ENCODE results near the gene BORCS8.
A peak's percentile ranks its signal among the peaks of the same experiment; 100 is the strongest.
"Not testable (repeated sequence)": the region's sequence is repeated elsewhere in the genome, so short reads cannot be mapped to it uniquely, and the experiment has no call there.

Gene BORCS8

DNA sequence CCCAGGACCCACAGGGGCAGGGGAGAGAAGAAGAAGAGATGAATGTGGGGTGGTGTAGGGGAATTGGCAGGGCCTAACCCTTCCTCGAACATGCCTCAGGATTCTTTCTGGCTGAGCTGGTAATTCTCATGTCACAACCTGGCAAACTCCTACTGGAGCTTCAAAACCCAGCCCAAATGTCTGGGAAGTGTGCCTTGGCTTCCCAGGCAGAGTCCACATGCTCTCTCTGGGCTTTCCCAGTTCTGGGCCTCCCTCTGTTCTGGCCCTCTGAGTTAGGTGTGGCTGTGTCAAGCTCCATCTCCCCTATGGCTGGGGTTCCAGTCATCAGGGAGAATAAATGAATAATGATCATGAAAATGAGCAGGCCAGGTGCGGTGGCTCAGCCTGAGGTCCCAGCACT is 42.5 kb downstream of the BORCS8 start:
- DNase-seq (ENCODE audit: low read depth, low spot score) = no peak

- not testable (repeated sequence) for DNase-seq (ENCODE audit: low read depth, low spot score)
Measured at GRCh38 chr19:19148504-19148903, 43.4 kb downstream of the BORCS8 start.

DNA sequence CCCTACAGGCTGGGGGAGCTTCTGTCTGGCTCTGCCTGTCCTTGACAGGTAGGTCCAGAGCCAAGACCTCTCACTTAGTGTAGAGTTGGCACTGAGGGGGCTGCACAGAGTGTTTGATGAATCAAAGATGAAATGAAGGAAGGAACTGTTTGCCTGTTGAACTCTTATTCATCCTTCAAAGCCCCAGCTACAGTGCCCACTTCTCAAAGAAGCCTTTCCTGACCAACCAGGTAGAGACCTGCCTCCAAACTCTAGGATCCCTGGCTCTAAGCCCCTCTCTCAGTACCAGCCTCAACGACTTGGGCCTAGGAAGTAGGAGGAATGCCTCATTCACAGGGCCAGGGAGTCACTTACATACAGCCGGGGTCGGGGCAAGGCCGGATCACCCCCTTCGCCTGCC is 44.6 kb downstream of the BORCS8 start:
- DNase-seq (ENCODE audit: low read depth, low spot score) = no peak

DNA sequence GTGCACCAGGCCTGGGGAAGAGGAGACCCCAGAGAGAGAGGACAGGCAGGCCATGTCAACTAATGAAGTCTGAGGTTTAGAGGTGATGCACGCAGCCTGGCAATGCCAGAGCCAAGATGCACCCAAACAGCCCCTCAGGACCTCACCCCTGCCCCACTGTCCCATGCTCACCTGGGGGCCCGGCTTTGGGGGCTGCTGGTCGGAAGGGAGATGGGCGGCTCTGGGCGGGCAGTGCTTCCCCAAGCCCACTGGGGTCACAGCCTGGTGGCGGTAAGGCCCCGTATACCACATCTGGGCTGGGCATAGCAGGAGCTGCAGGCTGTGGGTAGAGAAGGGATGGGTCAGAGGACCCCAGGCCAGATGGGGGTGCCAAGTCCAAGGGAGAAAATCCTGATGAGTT is 45.1 kb downstream of the BORCS8 start:
- no peak for DNase-seq (ENCODE audit: low read depth, low spot score)

DNA sequence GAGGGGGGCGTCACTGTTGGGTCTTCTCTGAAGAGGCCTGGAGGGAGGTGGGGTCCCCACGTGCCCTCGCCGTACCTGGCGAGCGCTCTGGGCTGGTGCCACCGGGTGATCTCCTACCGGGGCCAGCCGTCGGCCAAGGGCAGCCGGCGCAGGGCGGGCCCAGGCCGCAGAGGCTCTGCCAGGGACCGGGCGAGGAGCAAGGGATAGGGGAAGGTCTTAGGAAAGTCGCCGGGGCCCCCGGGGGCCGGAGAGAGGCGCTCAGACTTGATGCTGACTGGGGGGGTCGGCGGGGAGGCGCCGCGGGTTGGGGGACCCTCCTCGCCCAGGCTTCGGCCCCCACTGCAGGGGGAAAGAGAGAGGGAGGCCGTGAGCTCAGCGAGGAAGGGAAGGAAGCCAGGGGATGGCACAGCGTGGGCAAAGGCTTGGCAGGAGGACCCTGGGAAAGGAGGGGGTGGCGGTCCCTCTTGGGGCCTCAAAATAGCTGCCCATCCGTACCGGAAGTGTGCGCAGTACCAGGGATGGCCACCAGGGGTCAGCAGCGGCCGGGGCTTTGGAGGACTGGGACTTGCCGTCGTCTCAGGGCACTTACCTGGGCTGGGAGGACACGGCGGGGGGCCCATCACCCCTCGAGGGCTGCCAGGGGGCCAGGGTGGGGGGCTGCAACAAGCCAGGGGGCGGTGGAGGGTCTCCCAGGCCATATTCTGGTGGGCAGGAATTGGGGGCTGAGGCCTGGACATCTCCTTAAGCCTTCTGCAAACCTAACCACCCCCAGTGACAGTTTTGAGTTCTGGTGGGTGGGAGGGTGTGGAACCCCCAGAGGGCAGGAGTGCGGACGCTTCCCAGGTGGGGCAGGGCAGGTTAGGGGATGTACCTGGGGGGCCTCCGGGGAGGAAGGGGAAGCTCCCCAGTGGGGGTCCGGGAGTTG is 46.0 kb downstream of the BORCS8 start:
- peak; percentile 90 for DNase-seq (ENCODE audit: low read depth, low spot score)

DNA sequence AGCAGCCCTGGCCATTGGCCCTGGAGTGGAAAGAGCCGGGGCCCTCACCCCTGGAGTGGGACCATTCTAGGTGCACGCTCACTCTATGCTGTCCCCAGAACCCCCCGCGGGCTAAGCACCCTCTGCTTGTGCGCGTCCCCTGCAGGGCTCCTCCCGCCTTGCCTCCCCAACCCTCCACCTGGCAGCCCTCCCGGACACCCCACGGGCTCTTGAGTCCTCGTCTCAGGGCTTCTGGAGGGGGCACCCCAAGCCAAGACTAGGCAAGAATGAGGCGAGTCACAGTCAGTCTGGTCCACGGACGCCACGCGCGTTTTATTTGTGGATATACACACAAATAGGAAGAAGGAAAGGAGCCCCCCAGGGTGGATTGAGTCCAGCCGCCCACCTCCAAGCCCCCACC is 46.7 kb downstream of the BORCS8 start:
- DNase-seq (ENCODE audit: low read depth, low spot score) = no peak

DNA sequence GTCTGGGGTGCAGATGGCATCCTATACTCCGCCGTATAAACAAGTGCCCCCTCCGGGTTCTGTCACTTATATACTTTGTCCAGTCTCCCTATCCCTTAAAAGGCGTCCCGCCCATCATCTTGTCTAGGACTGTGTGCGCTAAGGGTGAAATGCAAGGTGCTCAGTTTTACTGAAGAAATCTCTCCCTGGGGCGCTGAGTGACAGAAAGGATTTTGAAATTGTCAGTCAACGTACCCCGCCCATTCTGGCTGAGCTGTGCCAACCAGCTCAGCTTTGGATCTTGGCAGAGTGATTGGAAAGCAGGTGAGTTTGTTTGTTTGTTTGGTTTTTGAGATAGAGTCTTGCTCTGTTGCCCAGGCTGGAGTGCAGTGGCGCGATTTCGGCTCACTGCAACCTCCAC is 49.6 kb downstream of the BORCS8 start:
- no peak for DNase-seq (ENCODE audit: low read depth, low spot score)

DNA sequence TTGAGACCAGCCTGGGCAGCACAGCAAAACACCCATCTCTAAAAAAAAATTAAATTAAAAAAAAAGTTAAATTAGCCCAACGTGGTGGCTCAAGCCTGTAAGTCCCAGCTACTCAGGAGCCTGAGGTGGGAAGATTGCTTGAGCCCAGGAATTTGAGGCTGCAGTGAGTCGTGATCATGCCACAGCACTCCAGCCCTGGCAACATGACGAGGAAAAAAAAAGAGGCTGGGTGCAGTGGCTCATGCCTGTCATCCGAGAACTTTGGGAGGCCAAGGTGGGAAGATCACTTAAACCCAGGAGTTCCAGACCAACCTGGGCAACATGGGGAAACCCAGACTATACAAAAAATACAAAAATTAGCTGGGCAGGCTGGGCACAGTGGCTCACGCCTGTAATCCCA is 51.5 kb downstream of the BORCS8 start:
- no peak for DNase-seq (ENCODE audit: low read depth, low spot score)

- DNase-seq (ENCODE audit: low read depth, low spot score) = no peak
Measured at GRCh38 chr19:19139876-19140229, 52.1 kb downstream of the BORCS8 start.

GRCh38 chr19:19138109-19138981 is 53.6 kb downstream of the BORCS8 start, which contains the start of gene TMEM161A:
Gene TMEM161A (minus strand): TSS chr19:19138478. CDS start chr19:19138428, 50 bp downstream.
- DNase-seq (ENCODE audit: low read depth, low spot score) = peak; percentile 98

DNA sequence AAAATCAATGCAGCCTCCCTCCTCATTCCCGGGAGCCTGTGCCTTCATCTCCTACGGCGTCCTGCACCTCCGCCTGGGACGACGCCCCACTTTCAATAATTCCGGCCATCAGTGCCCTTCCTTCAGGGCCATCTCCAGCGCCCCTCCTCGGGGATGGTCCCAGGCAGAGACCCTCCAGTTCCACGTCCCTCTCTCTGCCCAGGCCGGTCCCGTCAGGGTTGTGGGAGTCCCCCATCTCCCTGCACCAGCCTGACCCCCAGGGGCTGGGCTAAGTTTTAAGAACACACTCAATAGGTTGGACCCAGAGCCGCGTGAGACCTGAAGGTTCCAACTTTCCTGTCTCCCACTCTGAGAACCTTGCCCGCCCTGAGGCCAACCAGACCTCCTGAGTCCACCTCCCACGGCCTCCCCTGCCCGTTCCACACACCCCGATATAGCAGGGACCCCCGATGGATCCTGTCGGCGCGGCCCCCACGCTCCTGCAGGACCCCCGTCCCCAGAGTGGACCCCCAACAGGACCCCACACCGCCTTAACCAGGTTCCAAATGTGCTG is 54.3 kb downstream of the BORCS8 start:
- DNase-seq (ENCODE audit: low read depth, low spot score) = no peak

DNA sequence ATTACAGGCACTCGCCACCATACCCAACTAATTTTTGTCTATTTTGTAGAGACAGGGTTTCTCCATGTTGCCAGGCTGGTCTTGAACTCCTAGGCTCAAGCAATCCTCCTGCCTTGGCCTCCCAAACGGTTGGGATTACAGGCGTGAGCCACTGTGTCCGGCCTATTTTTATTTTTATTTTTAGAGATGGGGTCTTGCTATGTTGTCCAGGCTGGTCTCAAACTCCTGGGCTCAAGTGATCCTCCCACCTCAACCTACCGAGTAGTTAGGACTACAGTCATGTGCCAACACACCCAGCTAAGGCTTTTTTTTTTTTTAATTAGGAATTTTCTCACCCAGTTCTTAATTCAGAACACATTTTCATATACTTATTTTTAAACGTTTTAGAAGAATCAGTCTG is 56.2 kb downstream of the BORCS8 start:
- DNase-seq (ENCODE audit: low read depth, low spot score) = not testable (repeated sequence)

DNA sequence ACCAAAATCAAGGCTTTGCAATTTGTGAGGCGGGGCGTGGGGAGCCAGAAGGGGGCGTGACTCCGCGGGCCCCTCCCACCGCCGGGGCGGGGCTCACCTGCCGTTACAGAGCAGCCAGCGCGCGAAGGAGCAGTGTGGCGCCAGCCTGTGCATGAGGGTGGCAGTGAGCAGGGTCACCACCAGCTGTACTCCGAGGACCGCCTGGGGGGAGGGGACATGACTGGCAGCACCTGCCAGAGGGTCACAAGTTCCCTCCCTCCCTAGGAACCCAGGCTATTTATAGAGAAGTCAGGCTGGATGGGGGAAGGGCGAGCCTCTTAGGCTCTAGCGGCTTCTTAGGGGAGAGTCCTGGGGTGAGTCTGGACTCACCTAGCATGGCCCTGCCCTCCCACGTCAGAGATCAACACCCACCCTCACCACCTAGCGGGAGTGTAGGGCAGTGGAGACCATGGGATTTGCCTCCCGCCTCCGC is 57.2 kb downstream of the BORCS8 start:
- peak; percentile 90 for DNase-seq (ENCODE audit: low read depth, low spot score)

- no peak for DNase-seq (ENCODE audit: low read depth, low spot score)
Measured at GRCh38 chr19:19133985-19134384, 58.0 kb downstream of the BORCS8 start.

DNA sequence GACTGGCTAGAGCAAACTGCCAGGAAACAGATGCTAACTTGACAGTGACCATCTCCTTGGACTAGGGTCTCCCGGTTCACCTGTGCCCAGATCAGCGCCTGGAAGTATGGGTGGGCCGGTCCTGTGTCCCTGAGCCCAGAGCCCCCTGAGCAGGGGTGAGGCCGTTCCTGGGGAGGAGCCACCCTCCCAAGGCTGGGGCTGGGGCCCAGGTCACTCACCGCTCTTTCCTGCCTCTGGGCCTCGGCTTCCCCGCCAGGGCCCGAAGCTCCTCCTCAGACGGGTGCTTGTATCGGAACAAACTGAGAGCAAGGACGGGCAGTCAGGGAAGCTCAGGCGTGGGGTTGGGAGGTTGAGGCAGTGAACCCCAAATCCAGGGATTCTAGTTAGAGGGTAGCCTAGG is 59.0 kb downstream of the BORCS8 start:
- no peak for DNase-seq (ENCODE audit: low read depth, low spot score)

DNA sequence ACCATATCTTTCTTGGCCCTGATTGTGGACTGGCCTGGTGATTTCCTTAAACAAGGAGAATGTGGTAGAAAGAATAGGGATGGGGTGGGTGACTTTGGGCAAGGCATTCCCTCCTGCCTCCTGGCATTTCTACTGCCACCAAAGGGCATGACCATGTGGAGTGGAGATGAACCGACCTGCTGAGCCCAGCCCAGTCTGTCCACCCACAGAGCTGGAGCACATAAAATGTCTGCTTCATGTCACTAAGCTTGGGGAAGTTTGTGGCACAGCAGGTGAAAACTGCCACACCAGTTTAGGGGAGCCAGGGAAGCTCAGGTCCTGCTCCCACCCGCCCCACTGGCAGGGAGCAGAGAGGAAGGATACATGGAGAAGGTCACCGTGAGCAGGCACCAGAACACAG is 60.0 kb downstream of the BORCS8 start:
- no peak for DNase-seq (ENCODE audit: low read depth, low spot score)
